Keratinocyte (primary cell): ENCODE data around the gene SLC17A3. TPM values are rescaled to one million over a fixed set of nuclear protein-coding genes. Genes with fewer than 3 reads are reported as not detected.

Experiments
- DNase-seq: peaks from one replicate; pipeline ENCODE4 v3.0.0-alpha.2; 2011; ENCODE audit warnings: low read depth, missing footprints, low spot score
- FAIRE-seq: peaks from 2 replicates; lab custom pipeline; 2011; peaks lifted over from hg19 to GRCh38; lab: Jason Lieb, UNC
- H2AFZ ChIP-seq: 2 replicates; pipeline ENCODE4 v1.6.0; 2012; ENCODE audit warnings: low read length, control low read depth, inconsistent platforms; ENCODE audit not compliant: control insufficient read depth
- H3K27ac ChIP-seq: 2 replicates; pipeline ENCODE4 v1.5.1; 2011; ENCODE audit warnings: low read length; ENCODE audit not compliant: control insufficient read depth, insufficient read depth
- H3K27me3 ChIP-seq: 3 replicates; pipeline ENCODE4 v1.6.0; 2011; ENCODE audit warnings: low read length; ENCODE audit not compliant: control insufficient read depth, insufficient read depth; ENCODE audit errors: extremely low read depth
- H3K36me3 ChIP-seq, 2 experiments: 2 replicates in 1 of 2; 3 replicates in 1 of 2; pipeline ENCODE4 v1.5.1; 2011; ENCODE audit warnings: low read length in 2 of 2, mild to moderate bottlenecking in 1 of 2; ENCODE audit not compliant: control insufficient read depth in 2 of 2, insufficient read depth in 2 of 2; ENCODE audit errors: extremely low read depth in 1 of 2
- H3K4me1 ChIP-seq: 3 replicates; pipeline ENCODE4 v1.5.1; 2011; ENCODE audit warnings: low read length; ENCODE audit not compliant: control insufficient read depth, insufficient read depth; ENCODE audit errors: extremely low read depth
- H3K4me2 ChIP-seq: 3 replicates; pipeline ENCODE4 v1.6.0; 2011; ENCODE audit warnings: low read depth, low read length; ENCODE audit not compliant: control insufficient read depth, insufficient read depth; ENCODE audit errors: extremely low read depth
- H3K4me3 ChIP-seq, 3 experiments: fragments of 200-600 bp in 1 of 3; sonication (generic) in 1 of 3; 2 replicates in 2 of 3; 3 replicates in 1 of 3; pipeline ENCODE4 v1.5.1; 2011 to 2016; ENCODE audit warnings: low read length in 3 of 3, mild to moderate bottlenecking in 3 of 3, control low read depth in 2 of 3, inconsistent platforms in 1 of 3, low read depth in 1 of 3, mixed read lengths in 1 of 3, mixed run types in 1 of 3, moderate library complexity in 1 of 3; ENCODE audit not compliant: control insufficient read depth in 2 of 3, insufficient read depth in 2 of 3; ENCODE audit errors: extremely low read depth in 1 of 3
- H3K79me2 ChIP-seq: 2 replicates; pipeline ENCODE4 v1.6.0; 2012; ENCODE audit warnings: low read length; ENCODE audit not compliant: control insufficient read depth, insufficient read depth
- H3K9ac ChIP-seq: 3 replicates; pipeline ENCODE4 v1.6.0; 2011; ENCODE audit warnings: low read length; ENCODE audit not compliant: control insufficient read depth, insufficient read depth; ENCODE audit errors: extremely low read depth
- H3K9me1 ChIP-seq: 3 replicates; pipeline ENCODE4 v1.6.0; 2011; ENCODE audit warnings: low read length; ENCODE audit not compliant: control insufficient read depth, insufficient read depth; ENCODE audit errors: extremely low read depth
- H3K9me3 ChIP-seq: 2 replicates; pipeline ENCODE4 v1.5.1; 2012; ENCODE audit warnings: low read depth, low read length; ENCODE audit not compliant: control insufficient read depth
- H4K20me1 ChIP-seq: 3 replicates; pipeline ENCODE4 v1.6.0; 2011; ENCODE audit warnings: low read length; ENCODE audit not compliant: control insufficient read depth, insufficient read depth; ENCODE audit errors: extremely low read depth
- CTCF ChIP-seq, 3 experiments: IDR thresholded peaks in 1 of 3; conservative IDR thresholded peaks in 1 of 3; optimal IDR thresholded peaks in 1 of 3; 2 replicates in 2 of 3; 3 replicates in 1 of 3; pipeline versions ENCODE3 to v1.5.1; 2011; ENCODE audit warnings: low read length in 3 of 3, mild to moderate bottlenecking in 3 of 3, moderate library complexity in 2 of 3, control low read depth in 1 of 3, inconsistent platforms in 1 of 3; ENCODE audit not compliant: insufficient read depth in 2 of 3; ENCODE audit errors: extremely low read depth in 1 of 3
- EZH2 ChIP-seq: IDR thresholded peaks from one replicate; pipeline ENCODE4 v1.6.1; 2012; ENCODE audit warnings: inconsistent platforms, mild to moderate bottlenecking, low read length, moderate library complexity
- dilution Hi-C: fragments of 300-500 bp; cut with MboI; formaldehyde crosslinking; loops from one replicate; pipeline ENCODE4 v1.7.0; 2020; ENCODE audit warnings: low sequenced_read_pairs; ENCODE audit not compliant: extremely low pct_ligation_motif_present
- polyA plus RNA-seq, 5 experiments: library from polyadenylated mRNA; depleted of rRNA in 3 of 5; stranded (reverse) in 3 of 5; stranded (forward) in 1 of 5; unstranded in 1 of 5; fragments of >200 nt; gene quantifications; 1 replicate in 1 of 5; 2 replicates in 3 of 5; 3 replicates in 1 of 5; pipeline versions ENCODE4 v1.2.1 to v1.2.3, GENCODE V29; 2011 to 2012; ENCODE audit warnings: missing spikeins in 2 of 5, low read depth in 1 of 5, low replicate concordance in 1 of 5

Gene SLC17A3
- polyA plus RNA-seq, 1 donor (not counting 4 experiments of a cell fraction or from before 2014, with no cell fraction given), result not detected

GRCh38 chr6:25921525-25922203 is 47.6 kb upstream of the SLC17A3 start:
- Histone ChIP-seq H3K4me1 (no peaks in the 10 kb centered on the region), H4K20me1 (no peaks in the 10 kb centered on the region), H3K9me3 (no peaks in the 10 kb centered on the region), H3K4me3 (no peak overlapping the region), H3K9ac (no peak overlapping the region), H3K36me3 (no peaks in the 10 kb centered on the region), H2AFZ (no peak overlapping the region), H3K9me1 (no peaks in the 10 kb centered on the region), H3K27me3 (no peaks in the 10 kb centered on the region), H3K4me2 (no peak overlapping the region), H3K79me2 (no peaks in the 10 kb centered on the region), H3K27ac (no peak overlapping the region)
- TF ChIP-seq CTCF (optimal IDR thresholded peaks at IDR 0.05 in 1 of 3, IDR thresholded peaks at IDR 0.05 in 1 of 3, conservative IDR thresholded peaks at IDR 0.05 in 1 of 3; ENCODE audit: extremely low read depth in 1 of 3, insufficient read depth in 2 of 3, low read length in 3 of 3), result no peak
- no peak for TF ChIP-seq EZH2
- dilution Hi-C loops, result no loop called here
- FAIRE-seq (no peak), DNase-seq (no peak)

- Histone ChIP-seq H2AFZ (no peak overlapping the region), H3K4me1 (no peaks in the 10 kb centered on the region), H3K4me2 (no peak overlapping the region), H3K4me3 (no peak overlapping the region), H4K20me1 (no peaks in the 10 kb centered on the region), H3K9me3 (no peaks in the 10 kb centered on the region), H3K79me2 (no peaks in the 10 kb centered on the region), H3K9ac (no peak overlapping the region), H3K36me3 (no peaks in the 10 kb centered on the region), H3K9me1 (no peaks in the 10 kb centered on the region), H3K27ac (no peak overlapping the region), H3K27me3 (no peaks in the 10 kb centered on the region)
- TF ChIP-seq CTCF (optimal IDR thresholded peaks at IDR 0.05 in 1 of 3, IDR thresholded peaks at IDR 0.05 in 1 of 3, conservative IDR thresholded peaks at IDR 0.05 in 1 of 3; ENCODE audit: extremely low read depth in 1 of 3, insufficient read depth in 2 of 3, low read length in 3 of 3) (no peak), EZH2 (no peak)
- FAIRE-seq (no peak), DNase-seq (no peak)
- dilution Hi-C loops, result no loop called here
These were observed 45.6 kb upstream of the SLC17A3 start for GRCh38 chr6:25919657-25920056.
